H1 (cell line): Measurements from ENCODE around the gene ATG5. TPM values are rescaled to one million over a fixed set of nuclear protein-coding genes. Genes with fewer than 3 reads are reported as not detected.

Experiments used
- CBX8 ChIP-seq: fragments of 300-800, 300-1000 bp; sonication (generic); IDR thresholded peaks from 2 replicates; pipeline ENCODE4 v1.7.1; 2016; ENCODE audit warnings: low read depth, low read length, borderline replicate concordance
- CHD2 ChIP-seq: IDR thresholded peaks from 2 replicates; pipeline ENCODE4 v1.6.1; 2012; ENCODE audit warnings: low read length, improper control_type of control experiment
- HDAC6 ChIP-seq: IDR thresholded peaks from one replicate; pipeline ENCODE4 v1.7.1; 2012; ENCODE audit warnings: low read depth, mild to moderate bottlenecking, inconsistent platforms, low read length, moderate library complexity
- NANOG ChIP-seq: IDR thresholded peaks from 2 replicates; pipeline ENCODE4 v1.6.1; 2011; ENCODE audit warnings: low read length, low read depth, mild to moderate bottlenecking, inconsistent platforms; ENCODE audit not compliant: insufficient read depth, poor library complexity, severe bottlenecking
- SP2 ChIP-seq: IDR thresholded peaks from 2 replicates; pipeline ENCODE4 v1.6.1; 2012; ENCODE audit warnings: mild to moderate bottlenecking, low read length, inconsistent platforms
- SP4 ChIP-seq: IDR thresholded peaks from 2 replicates; pipeline ENCODE4 v1.6.1; 2012; ENCODE audit warnings: low read length, inconsistent platforms
- polyA plus RNA-seq, 7 experiments: library from polyadenylated mRNA; depleted of rRNA in 3 of 7; stranded (reverse) in 5 of 7; unstranded in 2 of 7; fragments of >200 nt in 5 of 7; fragments of 200-250 nt in 2 of 7; gene quantifications; 1 replicate in 5 of 7; 2 replicates in 1 of 7; 4 replicates in 1 of 7; pipeline versions ENCODE4 v1.2.1 to v1.2.3, GENCODE V29; 2011 to 2013; ENCODE audit warnings: missing spikeins in 2 of 7, mixed read lengths in 2 of 7
- total RNA-seq: library from RNA; stranded (reverse); fragmentation: NEBNext Ultra II Directional; extraction: Animal tissue kit (Norgen Biotek cat#: 25700); gene quantifications from 2 replicates; pipeline ENCODE4 v1.2.1, GENCODE V29; 2021
- TF ChIP-seq, protein P1 (sequence below): fragments of 300-600 bp; sonication (generic); IDR thresholded peaks from 2 replicates; pipeline ENCODE4 v1.7.1; 2012; ENCODE audit warnings: low read length, moderate library complexity, mild to moderate bottlenecking, inconsistent platforms; ENCODE audit not compliant: insufficient replicate concordance

ATG5 gene
- total and polyA plus RNA-seq, 2 of the 8 experiments (the other 6 are each of a cell fraction or from before 2014, with no cell fraction given), result 18.2 to 39.0 TPM

DNA sequence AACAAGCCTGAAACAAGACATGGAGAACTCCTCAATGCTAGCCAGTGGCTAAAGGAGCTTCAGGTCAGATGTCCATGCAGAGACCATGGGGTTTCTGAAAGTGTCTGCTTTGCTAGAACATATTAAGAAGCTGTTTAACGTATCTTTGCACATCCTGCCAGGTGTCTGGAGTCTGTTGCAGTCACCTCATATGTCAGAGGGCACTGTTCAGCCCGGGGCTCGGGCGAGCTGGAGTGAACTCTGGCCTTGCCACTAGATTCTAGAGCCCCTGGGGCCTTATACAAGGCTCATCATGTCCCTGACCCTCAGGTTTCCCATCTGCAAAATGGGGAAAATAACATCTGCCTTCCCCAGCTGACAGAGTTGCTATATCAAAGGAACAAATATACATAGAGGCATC is 180.4 kb downstream of the ATG5 start (continued):
- TF ChIP-seq, protein P1, sequence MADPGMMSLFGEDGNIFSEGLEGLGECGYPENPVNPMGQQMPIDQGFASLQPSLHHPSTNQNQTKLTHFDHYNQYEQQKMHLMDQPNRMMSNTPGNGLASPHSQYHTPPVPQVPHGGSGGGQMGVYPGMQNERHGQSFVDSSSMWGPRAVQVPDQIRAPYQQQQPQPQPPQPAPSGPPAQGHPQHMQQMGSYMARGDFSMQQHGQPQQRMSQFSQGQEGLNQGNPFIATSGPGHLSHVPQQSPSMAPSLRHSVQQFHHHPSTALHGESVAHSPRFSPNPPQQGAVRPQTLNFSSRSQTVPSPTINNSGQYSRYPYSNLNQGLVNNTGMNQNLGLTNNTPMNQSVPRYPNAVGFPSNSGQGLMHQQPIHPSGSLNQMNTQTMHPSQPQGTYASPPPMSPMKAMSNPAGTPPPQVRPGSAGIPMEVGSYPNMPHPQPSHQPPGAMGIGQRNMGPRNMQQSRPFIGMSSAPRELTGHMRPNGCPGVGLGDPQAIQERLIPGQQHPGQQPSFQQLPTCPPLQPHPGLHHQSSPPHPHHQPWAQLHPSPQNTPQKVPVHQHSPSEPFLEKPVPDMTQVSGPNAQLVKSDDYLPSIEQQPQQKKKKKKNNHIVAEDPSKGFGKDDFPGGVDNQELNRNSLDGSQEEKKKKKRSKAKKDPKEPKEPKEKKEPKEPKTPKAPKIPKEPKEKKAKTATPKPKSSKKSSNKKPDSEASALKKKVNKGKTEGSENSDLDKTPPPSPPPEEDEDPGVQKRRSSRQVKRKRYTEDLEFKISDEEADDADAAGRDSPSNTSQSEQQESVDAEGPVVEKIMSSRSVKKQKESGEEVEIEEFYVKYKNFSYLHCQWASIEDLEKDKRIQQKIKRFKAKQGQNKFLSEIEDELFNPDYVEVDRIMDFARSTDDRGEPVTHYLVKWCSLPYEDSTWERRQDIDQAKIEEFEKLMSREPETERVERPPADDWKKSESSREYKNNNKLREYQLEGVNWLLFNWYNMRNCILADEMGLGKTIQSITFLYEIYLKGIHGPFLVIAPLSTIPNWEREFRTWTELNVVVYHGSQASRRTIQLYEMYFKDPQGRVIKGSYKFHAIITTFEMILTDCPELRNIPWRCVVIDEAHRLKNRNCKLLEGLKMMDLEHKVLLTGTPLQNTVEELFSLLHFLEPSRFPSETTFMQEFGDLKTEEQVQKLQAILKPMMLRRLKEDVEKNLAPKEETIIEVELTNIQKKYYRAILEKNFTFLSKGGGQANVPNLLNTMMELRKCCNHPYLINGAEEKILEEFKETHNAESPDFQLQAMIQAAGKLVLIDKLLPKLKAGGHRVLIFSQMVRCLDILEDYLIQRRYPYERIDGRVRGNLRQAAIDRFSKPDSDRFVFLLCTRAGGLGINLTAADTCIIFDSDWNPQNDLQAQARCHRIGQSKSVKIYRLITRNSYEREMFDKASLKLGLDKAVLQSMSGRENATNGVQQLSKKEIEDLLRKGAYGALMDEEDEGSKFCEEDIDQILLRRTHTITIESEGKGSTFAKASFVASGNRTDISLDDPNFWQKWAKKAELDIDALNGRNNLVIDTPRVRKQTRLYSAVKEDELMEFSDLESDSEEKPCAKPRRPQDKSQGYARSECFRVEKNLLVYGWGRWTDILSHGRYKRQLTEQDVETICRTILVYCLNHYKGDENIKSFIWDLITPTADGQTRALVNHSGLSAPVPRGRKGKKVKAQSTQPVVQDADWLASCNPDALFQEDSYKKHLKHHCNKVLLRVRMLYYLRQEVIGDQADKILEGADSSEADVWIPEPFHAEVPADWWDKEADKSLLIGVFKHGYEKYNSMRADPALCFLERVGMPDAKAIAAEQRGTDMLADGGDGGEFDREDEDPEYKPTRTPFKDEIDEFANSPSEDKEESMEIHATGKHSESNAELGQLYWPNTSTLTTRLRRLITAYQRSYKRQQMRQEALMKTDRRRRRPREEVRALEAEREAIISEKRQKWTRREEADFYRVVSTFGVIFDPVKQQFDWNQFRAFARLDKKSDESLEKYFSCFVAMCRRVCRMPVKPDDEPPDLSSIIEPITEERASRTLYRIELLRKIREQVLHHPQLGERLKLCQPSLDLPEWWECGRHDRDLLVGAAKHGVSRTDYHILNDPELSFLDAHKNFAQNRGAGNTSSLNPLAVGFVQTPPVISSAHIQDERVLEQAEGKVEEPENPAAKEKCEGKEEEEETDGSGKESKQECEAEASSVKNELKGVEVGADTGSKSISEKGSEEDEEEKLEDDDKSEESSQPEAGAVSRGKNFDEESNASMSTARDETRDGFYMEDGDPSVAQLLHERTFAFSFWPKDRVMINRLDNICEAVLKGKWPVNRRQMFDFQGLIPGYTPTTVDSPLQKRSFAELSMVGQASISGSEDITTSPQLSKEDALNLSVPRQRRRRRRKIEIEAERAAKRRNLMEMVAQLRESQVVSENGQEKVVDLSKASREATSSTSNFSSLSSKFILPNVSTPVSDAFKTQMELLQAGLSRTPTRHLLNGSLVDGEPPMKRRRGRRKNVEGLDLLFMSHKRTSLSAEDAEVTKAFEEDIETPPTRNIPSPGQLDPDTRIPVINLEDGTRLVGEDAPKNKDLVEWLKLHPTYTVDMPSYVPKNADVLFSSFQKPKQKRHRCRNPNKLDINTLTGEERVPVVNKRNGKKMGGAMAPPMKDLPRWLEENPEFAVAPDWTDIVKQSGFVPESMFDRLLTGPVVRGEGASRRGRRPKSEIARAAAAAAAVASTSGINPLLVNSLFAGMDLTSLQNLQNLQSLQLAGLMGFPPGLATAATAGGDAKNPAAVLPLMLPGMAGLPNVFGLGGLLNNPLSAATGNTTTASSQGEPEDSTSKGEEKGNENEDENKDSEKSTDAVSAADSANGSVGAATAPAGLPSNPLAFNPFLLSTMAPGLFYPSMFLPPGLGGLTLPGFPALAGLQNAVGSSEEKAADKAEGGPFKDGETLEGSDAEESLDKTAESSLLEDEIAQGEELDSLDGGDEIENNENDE, result no peak
- TF ChIP-seq CHD2 (no peak), SP2 (no peak), NANOG (no peak), HDAC6 (no peak), CBX8 (no peak), SP4 (no peak)
